SIG-M5 (cell line): ENCODE results near the gene PNMT.

ENCODE experiments used
- DNase-seq: peaks from one replicate; lab custom pipeline; 2025; lab: John Stamatoyannopoulos, UW

Gene PNMT

DNA sequence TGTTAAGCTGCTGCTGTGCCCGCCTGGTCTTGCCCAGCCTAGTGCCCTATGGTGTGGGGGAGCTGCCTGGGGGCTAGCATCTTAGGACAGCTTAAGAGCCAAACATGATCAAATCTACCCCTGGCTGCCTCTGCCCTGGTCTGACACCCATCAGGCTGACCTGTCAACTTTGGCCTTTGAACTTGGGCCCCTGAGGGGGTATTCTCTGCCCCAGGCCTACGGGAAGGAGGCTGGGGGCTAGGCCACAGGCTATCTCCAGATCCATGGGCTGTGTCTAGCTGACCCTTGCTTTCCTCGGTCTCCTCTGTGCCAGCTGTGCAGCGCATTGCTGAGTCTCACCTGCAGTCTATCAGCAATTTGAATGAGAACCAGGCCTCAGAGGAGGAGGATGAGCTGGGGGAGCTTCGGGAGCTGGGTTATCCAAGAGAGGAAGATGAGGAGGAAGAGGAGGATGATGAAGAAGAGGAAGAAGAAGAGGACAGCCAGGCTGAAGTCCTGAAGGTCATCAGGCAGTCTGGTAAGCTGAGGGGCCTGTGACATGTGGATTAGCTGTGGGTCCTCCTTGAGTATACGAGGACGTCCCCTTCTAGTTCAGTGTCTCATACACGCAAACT lies 34.6 kb upstream of the PNMT start:
- no peak for DNase-seq

DNA sequence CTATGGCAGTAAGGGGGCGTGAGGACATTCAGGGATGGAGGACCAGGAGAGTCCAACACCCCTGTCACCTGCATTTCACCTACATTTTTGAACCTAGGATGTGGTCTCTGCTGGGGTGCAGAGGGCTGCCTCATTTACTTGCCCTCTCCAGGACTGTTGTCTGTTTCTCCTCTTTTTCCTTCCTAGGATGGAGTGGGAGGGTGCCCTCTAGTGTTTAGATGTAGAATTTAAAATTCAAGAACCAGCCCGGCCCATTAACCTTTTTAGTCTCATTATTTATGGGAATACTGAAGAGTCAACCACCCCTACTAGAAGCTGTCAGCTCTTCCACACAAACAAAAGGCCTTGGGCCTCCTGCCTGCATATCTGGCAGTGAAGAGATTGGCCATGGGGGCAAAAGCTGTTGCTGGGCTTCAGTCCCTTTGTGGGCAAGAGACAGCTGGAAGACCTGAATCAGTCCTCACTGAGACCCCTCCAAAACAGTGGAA lies 33.8 kb upstream of the PNMT start:
- no peak for DNase-seq

DNA sequence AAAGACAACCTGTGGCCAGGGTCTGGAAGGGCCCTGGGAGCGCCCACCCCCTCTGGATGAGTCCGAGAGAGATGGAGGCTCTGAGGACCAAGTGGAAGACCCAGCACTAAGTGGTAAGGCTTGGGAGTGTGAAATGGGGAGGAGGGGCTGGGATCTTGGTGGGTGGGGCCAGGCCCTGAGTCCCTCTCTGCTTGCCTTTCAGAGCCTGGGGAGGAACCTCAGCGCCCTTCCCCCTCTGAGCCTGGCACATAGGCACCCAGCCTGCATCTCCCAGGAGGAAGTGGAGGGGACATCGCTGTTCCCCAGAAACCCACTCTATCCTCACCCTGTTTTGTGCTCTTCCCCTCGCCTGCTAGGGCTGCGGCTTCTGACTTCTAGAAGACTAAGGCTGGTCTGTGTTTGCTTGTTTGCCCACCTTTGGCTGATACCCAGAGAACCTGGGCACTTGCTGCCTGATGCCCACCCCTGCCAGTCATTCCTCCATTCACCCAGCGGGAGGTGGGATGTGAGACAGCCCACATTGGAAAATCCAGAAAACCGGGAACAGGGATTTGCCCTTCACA lies 32.6 kb upstream of the PNMT start:
- no peak for DNase-seq

DNA sequence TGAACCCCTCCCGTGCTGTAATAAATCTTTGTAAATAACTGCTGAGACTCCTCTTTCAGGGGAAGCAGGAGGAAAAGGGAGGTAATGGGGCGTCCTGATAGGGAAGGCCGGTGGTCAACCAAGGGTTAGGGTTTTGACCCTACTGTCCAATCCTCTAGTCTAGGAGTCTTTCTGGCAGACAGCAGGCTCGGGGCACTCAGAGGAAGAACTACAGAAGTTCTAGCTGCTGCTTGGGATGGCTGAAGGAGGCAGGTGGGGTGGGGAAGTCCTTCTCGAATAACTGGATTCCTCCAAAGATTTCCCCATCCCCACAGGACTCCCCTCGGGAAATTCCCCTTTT lies 31.7 kb upstream of the PNMT start:
- DNase-seq = no peak

- DNase-seq = no peak
Observed at GRCh38 chr17:39636927-39637736, 31.1 kb upstream of the PNMT start, which contains the start of gene STARD3. Gene STARD3, plus strand, starts transcription at chr17:39637144. Its CDS starts 16,388 bp downstream, at chr17:39653532.

- no peak for DNase-seq
Observed at GRCh38 chr17:39638317-39638716, 29.9 kb upstream of the PNMT start.

- no peak for DNase-seq
Observed at GRCh38 chr17:39639043-39639442, 29.2 kb upstream of the PNMT start.

DNA sequence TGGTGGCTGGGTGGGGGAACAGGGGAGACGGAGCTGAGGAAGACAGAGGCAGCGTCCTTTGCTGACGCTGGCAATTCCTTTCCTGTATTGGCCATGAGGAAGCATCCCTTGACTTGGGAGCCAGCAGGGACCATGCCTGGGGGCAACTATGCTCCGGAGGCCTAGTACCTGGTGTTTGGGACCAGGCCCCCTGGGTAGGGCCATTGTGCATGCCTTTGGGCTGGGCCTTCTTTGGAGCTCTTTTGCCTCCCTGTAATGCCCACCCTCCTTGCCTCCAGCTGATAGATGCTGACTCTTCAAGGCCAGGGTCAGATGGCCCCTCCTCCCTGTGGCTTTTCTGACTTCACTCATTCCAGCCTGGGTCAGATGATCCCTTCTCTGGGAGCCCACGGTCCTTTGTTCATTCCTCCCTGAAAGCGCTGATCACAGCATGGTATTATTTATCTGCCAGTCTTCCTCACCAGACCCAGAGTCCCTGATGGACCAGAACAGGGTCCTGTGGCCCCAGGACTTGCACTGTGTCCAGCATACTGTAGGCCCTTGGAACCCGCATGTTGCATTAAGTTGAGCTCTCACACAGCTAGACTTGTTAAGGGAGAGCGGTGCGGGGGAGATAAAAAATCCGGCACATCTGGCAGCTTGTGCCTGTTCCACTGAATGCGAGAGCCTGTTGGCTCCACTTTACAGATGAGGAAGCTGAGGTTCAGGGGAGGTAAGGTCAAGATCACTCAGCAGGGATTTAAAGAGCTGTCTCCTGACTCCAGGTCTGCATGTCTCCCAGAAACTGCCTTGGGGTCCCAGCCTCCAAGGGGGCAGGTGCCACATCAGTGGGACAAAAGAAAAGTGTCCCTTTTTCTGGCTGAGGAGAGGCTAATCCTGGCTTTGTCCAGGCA lies 28.4 kb upstream of the PNMT start:
- no peak for DNase-seq

DNA sequence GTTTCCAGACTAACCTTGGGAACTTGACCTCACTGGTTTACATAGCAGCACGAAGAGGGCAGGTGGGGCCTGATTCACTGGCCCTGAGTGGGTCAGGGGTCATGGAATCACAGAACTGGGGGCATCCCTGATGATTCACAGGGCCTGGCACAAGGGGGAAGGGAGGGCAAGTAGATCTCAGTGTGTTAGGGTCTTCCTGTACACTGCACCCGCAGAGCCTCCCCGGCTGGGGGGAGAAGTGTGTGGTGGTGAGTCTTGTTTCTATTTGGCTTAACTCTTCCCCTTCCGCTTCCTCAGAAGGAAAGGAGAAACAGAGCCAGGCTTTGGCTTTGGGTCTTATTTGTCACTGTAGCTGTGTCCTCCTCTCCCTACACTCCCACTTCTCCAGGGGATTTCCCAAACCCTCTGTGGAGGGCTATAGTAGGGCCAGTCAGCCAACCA lies 27.6 kb upstream of the PNMT start:
- DNase-seq = no peak

DNA sequence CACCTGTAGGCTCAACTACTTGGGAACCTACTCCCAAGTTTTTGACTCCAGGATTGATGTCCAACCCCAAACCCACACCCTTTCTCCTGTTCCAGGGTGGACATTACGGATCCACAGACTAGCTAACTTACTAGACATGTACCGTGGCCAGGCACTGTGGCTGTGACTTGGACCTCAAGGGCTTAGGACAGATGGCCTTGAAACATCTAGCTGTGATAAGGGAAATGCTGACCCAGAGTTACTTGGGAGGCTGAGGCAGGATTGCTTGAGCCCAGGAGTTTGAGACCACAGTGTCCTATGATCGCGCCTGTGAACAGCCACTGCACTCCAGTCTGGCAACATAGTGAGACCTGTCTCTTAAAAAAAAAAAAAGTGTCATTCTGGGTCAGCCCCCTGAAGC lies 27.2 kb upstream of the PNMT start:
- DNase-seq = no peak

- DNase-seq = no peak
Observed at GRCh38 chr17:39641883-39642282, 26.4 kb upstream of the PNMT start.

GRCh38 chr17:39642291-39643074 lies 25.8 kb upstream of the PNMT start:
- DNase-seq = no peak

- no peak for DNase-seq
Observed at GRCh38 chr17:39643271-39643670, 25.0 kb upstream of the PNMT start.

GRCh38 chr17:39647256-39647655 lies 21.0 kb upstream of the PNMT start:
- no peak for DNase-seq

DNA sequence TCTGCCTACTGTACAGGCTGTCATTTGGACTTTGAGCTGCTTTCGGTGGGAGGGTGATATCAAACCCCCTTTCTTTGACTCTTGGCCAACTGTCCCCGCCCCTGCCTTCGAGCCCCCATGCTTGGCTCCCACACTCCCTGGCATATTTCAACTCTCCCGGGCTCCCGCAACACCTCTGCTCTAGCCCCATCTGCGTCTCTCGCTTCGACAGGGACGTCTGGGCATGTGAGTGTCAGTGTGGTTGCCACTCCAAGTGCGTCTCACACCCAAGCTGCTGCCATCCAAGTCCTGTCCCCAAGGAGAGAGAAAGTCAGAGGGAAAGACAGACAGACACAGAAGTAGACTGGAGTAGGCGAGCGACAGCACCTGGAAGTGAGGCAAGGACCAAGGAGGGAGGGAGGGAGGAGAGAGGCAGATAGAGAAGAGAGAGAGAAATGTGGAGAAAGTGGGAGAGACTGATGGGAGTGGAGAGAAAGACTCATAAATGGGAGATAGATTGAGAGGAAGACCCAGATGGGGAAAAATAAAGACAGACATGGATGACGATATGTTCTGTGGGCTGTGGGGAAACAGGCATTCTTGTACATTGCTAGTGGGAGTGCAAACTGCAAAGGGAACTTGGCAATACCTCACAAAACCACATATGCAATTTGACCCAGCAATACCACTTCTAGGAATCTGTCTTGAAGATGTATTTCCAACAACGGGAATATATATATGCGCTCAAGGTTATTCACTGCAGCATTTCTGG lies 19.5 kb upstream of the PNMT start:
- no peak for DNase-seq

DNA sequence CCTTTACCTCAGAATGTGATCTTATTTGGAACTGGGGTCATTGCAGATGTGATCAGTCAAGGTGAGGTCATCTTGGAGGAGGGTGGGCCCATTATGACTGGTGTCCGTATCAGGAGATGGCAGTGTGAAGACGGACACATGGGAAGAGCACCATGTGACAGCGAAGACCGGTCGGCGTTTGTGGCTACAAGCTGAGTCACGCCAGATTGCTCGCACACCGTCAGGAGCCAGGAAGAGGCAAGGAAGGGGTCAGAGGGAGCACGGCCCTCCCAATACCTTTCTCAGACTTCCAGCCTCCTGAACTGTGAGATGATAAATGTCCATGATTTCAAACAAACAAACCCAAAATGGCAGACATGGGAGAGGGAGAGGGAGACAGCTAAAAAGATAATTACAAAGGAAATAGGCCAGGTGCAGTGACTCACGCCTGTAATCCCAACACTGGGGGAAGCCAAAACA lies 18.1 kb upstream of the PNMT start:
- no peak for DNase-seq

- no peak for DNase-seq
Observed at GRCh38 chr17:39651923-39652586, 16.2 kb upstream of the PNMT start.

DNA sequence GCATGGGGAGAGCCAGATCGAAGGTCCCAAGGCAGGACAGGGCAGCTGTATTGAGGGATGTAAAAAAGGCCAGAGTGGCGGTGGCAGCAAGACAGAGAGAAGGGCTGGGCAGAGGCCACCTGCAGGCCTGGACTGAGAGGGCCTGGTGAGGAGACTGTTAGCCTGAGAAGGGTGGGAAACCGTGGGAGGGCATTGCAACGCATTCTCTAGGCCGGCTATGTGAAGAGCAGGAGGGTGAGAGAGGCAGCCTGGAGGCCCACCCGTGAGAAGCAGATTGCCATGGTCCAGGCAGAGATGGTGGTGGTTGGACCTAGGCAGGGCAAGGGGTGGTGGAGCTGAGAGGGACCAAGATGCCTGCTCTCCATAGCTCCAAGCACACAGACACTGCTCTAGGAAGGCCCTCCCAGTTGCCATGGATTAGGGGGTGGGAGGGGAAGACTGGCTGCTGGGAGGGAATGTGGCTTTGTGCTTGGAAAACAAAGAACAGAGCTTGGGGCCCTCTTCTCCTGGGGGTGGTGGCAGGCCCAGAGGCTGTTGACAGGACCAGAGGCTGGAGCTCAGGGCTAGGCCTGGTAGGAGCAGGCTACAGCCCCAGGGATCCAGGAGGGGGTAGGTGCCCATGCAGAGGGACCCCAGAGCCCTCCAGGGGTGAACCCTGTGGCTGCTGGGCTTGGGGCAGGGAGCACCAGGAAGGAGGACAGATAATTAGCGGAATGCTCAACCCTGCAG lies 15.5 kb upstream of the PNMT start:
- DNase-seq = no peak

GRCh38 chr17:39653316-39653661 lies 15.0 kb upstream of the PNMT start:
- DNase-seq = no peak
